Activated T-helper 1 cell treated with anti-CD3 and anti-CD28 coated beads, Interleukin-2, amount 50 U/mL, for 16 hours (primary cell): ENCODE measurements around the gene POC1B.

ENCODE experiments used
- DNase-seq, 2 donors: peaks; one replicate each; pipeline ENCODE4 v3.0.0-alpha.2; 2020; ENCODE audit warnings: low read depth in 1 of 2, low spot score in 1 of 2

Gene POC1B

GRCh38 chr12:89389755-89390661 is 135.8 kb downstream of the POC1B start:
- no peak for DNase-seq

- DNase-seq: no peak
Measured at GRCh38 chr12:89386138-89386537, 139.7 kb downstream of the POC1B start.

GRCh38 chr12:89384807-89385206 is 141.0 kb downstream of the POC1B start:
- DNase-seq: no peak

- no peak for DNase-seq
Measured at GRCh38 chr12:89384050-89384758, 141.6 kb downstream of the POC1B start.

GRCh38 chr12:89383235-89384049 is 142.4 kb downstream of the POC1B start:
- no peak for DNase-seq

- DNase-seq: no peak
Measured at GRCh38 chr12:89382328-89382727, 143.5 kb downstream of the POC1B start.

GRCh38 chr12:89379839-89380467 is 145.9 kb downstream of the POC1B start:
- no peak for DNase-seq

- DNase-seq: no peak
Measured at GRCh38 chr12:89379148-89379838, 146.6 kb downstream of the POC1B start.

GRCh38 chr12:89376844-89377243 is 149.0 kb downstream of the POC1B start:
- DNase-seq: no peak

GRCh38 chr12:89376202-89376529 is 149.7 kb downstream of the POC1B start:
- no peak for DNase-seq

- DNase-seq: no peak
Measured at GRCh38 chr12:89373763-89374572, 151.9 kb downstream of the POC1B start.

- no peak for DNase-seq
Measured at GRCh38 chr12:89372584-89373370, 153.1 kb downstream of the POC1B start.

- no peak for DNase-seq
Measured at GRCh38 chr12:89370850-89371249, 155.0 kb downstream of the POC1B start.

GRCh38 chr12:89370421-89370831 is 155.4 kb downstream of the POC1B start:
- DNase-seq: no peak
